SK-N-SH (cell line): ENCODE results near the gene RAMP1. TPM values are rescaled to one million over a fixed set of nuclear protein-coding genes. Genes with fewer than 3 reads are reported as not detected.

Source experiments
- CTCF ChIA-PET: fragments of 300-600, 350-600 bp; formaldehyde crosslinking; extraction: SDS; loops from one replicate; lab custom pipeline; 2021; lab: Yijun Ruan, JAX
- POLR2A ChIA-PET: fragments of 350-600 bp; sonication (Branson Sonifier 250); formaldehyde crosslinking; extraction: SDS; loops from one replicate; lab custom pipeline; 2020; ENCODE audit warnings: antibody characterized with exemption, inconsistent platforms; lab: Yijun Ruan, JAX
- DNase-seq: peaks from one replicate; pipeline ENCODE4 v3.0.0; 2012
- H2AFZ ChIP-seq: fragments of 200-600 bp; sonication (generic); 2 replicates; pipeline ENCODE4 v1.8.1; 2016; ENCODE audit warnings: antibody characterized with exemption, mild to moderate bottlenecking, low read depth
- H3F3A ChIP-seq: fragments of 200-600 bp; sonication (generic); replicated peaks from 2 replicates; pipeline ENCODE3; 2016; ENCODE audit warnings: antibody characterized with exemption, mild to moderate bottlenecking; ENCODE audit not compliant: insufficient read depth
- H3K27ac ChIP-seq, 2 experiments: fragments of 200-500 bp in 1 of 2; fragments of 200-600 bp in 1 of 2; sonication (Bioruptor generic) in 1 of 2; sonication (generic), shearing (Covaris generic) in 1 of 2; 2 replicates each; pipeline versions ENCODE4 v1.5.1 to v1.6.1; 2014 to 2016; ENCODE audit warnings: low read depth in 2 of 2, inconsistent platforms in 1 of 2, low read length in 1 of 2, mild to moderate bottlenecking in 1 of 2, mixed read lengths in 1 of 2
- H3K27me3 ChIP-seq: fragments of 200-600 bp; sonication (generic), shearing (Covaris generic); 2 replicates; pipeline ENCODE4 v1.6.1; 2016; ENCODE audit warnings: mixed run types; ENCODE audit not compliant: insufficient read depth
- H3K36me3 ChIP-seq, 2 experiments: fragments of 200-500 bp in 1 of 2; fragments of 200-600 bp in 1 of 2; sonication (Bioruptor generic) in 1 of 2; sonication (generic) in 1 of 2; replicated peaks in 1 of 2; 2 replicates each; pipeline versions ENCODE3 to v1.5.1; 2014 to 2016; ENCODE audit warnings: low read length in 1 of 2, mild to moderate bottlenecking in 1 of 2; ENCODE audit not compliant: insufficient read depth in 2 of 2, control insufficient read depth in 1 of 2
- H3K4me1 ChIP-seq, 2 experiments: fragments of 200-500 bp in 1 of 2; fragments of 200-600 bp in 1 of 2; sonication (Bioruptor generic) in 1 of 2; sonication (generic), shearing (Covaris generic) in 1 of 2; 2 replicates each; pipeline versions ENCODE4 v1.5.1 to v1.6.1; 2014 to 2016; ENCODE audit warnings: low read depth in 1 of 2, low read length in 1 of 2, mixed run types in 1 of 2; ENCODE audit not compliant: insufficient read depth in 2 of 2, control insufficient read depth in 1 of 2
- H3K4me2 ChIP-seq: fragments of 200-600 bp; sonication (generic), shearing (Covaris generic); 2 replicates; pipeline ENCODE4 v1.6.1; 2017; ENCODE audit warnings: mixed run types
- H3K4me3 ChIP-seq, 2 experiments: fragments of 200-500 bp in 1 of 2; fragments of 200-600 bp in 1 of 2; sonication (Bioruptor generic) in 1 of 2; sonication (generic), shearing (Covaris generic) in 1 of 2; 2 replicates each; pipeline versions ENCODE4 v1.5.1 to v1.8.1; 2014 to 2016; ENCODE audit warnings: low read depth in 2 of 2, inconsistent platforms in 1 of 2, low read length in 1 of 2, mild to moderate bottlenecking in 1 of 2, mixed read lengths in 1 of 2, moderate library complexity in 1 of 2
- H3K79me2 ChIP-seq: fragments of 200-600 bp; sonication (generic); 2 replicates; pipeline ENCODE4 v1.8.1; 2017; ENCODE audit warnings: mild to moderate bottlenecking; ENCODE audit not compliant: insufficient read depth
- H3K9ac ChIP-seq: fragments of 200-600 bp; sonication (generic); 2 replicates; pipeline ENCODE4 v1.6.1; 2017; ENCODE audit warnings: mixed run types
- H3K9me2 ChIP-seq: fragments of 200-600 bp; sonication (generic); 2 replicates; pipeline ENCODE4 v1.6.1; 2017; ENCODE audit warnings: mixed run types
- H3K9me3 ChIP-seq: fragments of 200-600 bp; sonication (generic); 2 replicates; pipeline ENCODE4 v1.6.1; 2017; ENCODE audit warnings: mixed run types, mild to moderate bottlenecking, moderate library complexity
- H4K20me1 ChIP-seq: fragments of 200-600 bp; sonication (generic); 2 replicates; pipeline ENCODE4 v1.6.1; 2017; ENCODE audit warnings: mild to moderate bottlenecking, mixed run types; ENCODE audit not compliant: insufficient read depth
- EP300 ChIP-seq, 2 experiments: IDR thresholded peaks; 2 replicates each; pipeline versions ENCODE4 v1.4.0 to v1.6.1; 2012; ENCODE audit warnings: borderline replicate concordance in 1 of 2, low read depth in 1 of 2, low read length in 1 of 2
- EZH2phosphoT487 ChIP-seq: fragments of 200-600 bp; sonication (generic); IDR thresholded peaks from 2 replicates; pipeline ENCODE4 v1.6.1; 2017; ENCODE audit warnings: low read depth, mixed run types, mild to moderate bottlenecking, antibody characterized with exemption, moderate library complexity, borderline replicate concordance
- FOSL2 ChIP-seq: IDR thresholded peaks from 2 replicates; pipeline ENCODE4 v1.4.0; 2012; ENCODE audit warnings: low read depth, mild to moderate bottlenecking, moderate library complexity, borderline replicate concordance
- FOXJ3 ChIP-seq: sonication (generic); formaldehyde crosslinking; IDR thresholded peaks from 2 replicates; pipeline ENCODE4 v1.5.1; 2020; ENCODE audit warnings: mild to moderate bottlenecking, missing genetic modification reagents
- FOXM1 ChIP-seq: IDR thresholded peaks from 2 replicates; pipeline ENCODE4 v1.4.0; 2012; ENCODE audit warnings: low read depth, mild to moderate bottlenecking
- GABPA ChIP-seq: IDR thresholded peaks from 2 replicates; pipeline ENCODE4 v1.4.0; 2012; ENCODE audit warnings: low read depth, mild to moderate bottlenecking
- GATA2 ChIP-seq: sonication (generic); formaldehyde crosslinking; IDR thresholded peaks from 2 replicates; pipeline ENCODE4 v1.5.0; 2020; ENCODE audit warnings: mild to moderate bottlenecking, missing genetic modification reagents
- MAX ChIP-seq: IDR thresholded peaks from 2 replicates; pipeline ENCODE4 v1.4.0; 2012; ENCODE audit warnings: low read depth
- MXI1 ChIP-seq: IDR thresholded peaks from 2 replicates; pipeline ENCODE4 v1.6.1; 2012; ENCODE audit warnings: mild to moderate bottlenecking, low read depth, low read length, improper control_type of control experiment
- RCOR1 ChIP-seq: fragments of 150-350 bp; IDR thresholded peaks from 2 replicates; pipeline ENCODE4 v1.6.1; 2017; ENCODE audit warnings: antibody characterized with exemption, low read length
- RFX5 ChIP-seq: IDR thresholded peaks from 2 replicates; pipeline ENCODE4 v1.6.1; 2012; ENCODE audit warnings: mild to moderate bottlenecking, improper control_type of control experiment, low read length
- RXRA ChIP-seq: IDR thresholded peaks from 2 replicates; pipeline ENCODE4 v1.4.0; 2012; ENCODE audit warnings: low read depth, mild to moderate bottlenecking, borderline replicate concordance
- SIN3A ChIP-seq: IDR thresholded peaks from 2 replicates; pipeline ENCODE4 v1.6.1; 2012; ENCODE audit warnings: low read depth, mild to moderate bottlenecking, low read length, moderate library complexity, borderline replicate concordance
- SMC3 ChIP-seq: IDR thresholded peaks from 2 replicates; pipeline ENCODE4 v1.6.1; 2012; ENCODE audit warnings: low read depth, low read length, improper control_type of control experiment
- TAF1 ChIP-seq: IDR thresholded peaks from 2 replicates; pipeline ENCODE4 v1.6.1; 2012; ENCODE audit warnings: low read depth, mild to moderate bottlenecking, low read length, moderate library complexity, borderline replicate concordance
- TCF12 ChIP-seq: IDR thresholded peaks from 2 replicates; pipeline ENCODE4 v1.4.0; 2012
- TEAD4 ChIP-seq: IDR thresholded peaks from 2 replicates; pipeline ENCODE4 v1.4.0; 2012; ENCODE audit warnings: mild to moderate bottlenecking, borderline replicate concordance; ENCODE audit not compliant: insufficient read depth
- USF2 ChIP-seq: fragments of 150-350 bp; IDR thresholded peaks from 2 replicates; pipeline ENCODE4 v1.6.1; 2017; ENCODE audit warnings: antibody characterized with exemption, low read length, low read depth, borderline replicate concordance
- YY1 ChIP-seq: IDR thresholded peaks from 2 replicates; pipeline ENCODE4 v1.4.0; 2012; ENCODE audit warnings: low read depth, mild to moderate bottlenecking
- ZBTB33 ChIP-seq: IDR thresholded peaks from 2 replicates; pipeline ENCODE4 v1.4.0; 2012; ENCODE audit warnings: low read depth, borderline replicate concordance
- WGBS: methylation state at CpG from one replicate; pipeline ENCODE4 v1.1.6; 2017; ENCODE audit warnings: low lambda C conversion rate; 5-methylcytosine and 5-hydroxymethylcytosine counted together
- polyA plus RNA-seq, 3 experiments: library from polyadenylated mRNA; depleted of rRNA; stranded (reverse); fragments of >200 nt; gene quantifications; 2 replicates each; pipeline ENCODE4 v1.2.3, GENCODE V29; 2012

Gene RAMP1
- polyA plus RNA-seq, 1 of the 3 experiments (the other 2 are of a cell fraction): 27.9 TPM

GRCh38 chr2:237873897-237874551, 14.6 kb downstream of the RAMP1 start:
- no peak for DNase-seq
- H3K36me3 ChIP-seq: no peaks in the 10 kb centered on the region
- H3K4me1 ChIP-seq: peaks cover 13 to 90% of the 10 kb centered on the region in 2 experiments; a peak in 3 of 4 replicates
- H3K27ac ChIP-seq: peak overlapping the region; percentile 50 to 64; a peak in 2 of 4 replicates
- H3K4me2 ChIP-seq: peak overlapping the region; percentile 49; the same call in 1 of the 2 replicates
- H2AFZ ChIP-seq: peak overlapping the region; percentile 37; the same call in 1 of the 2 replicates
- ChIA-PET POLR2A (interaction anchor here (3.6 kb wide), 1 partner anchor 11 kb away, joined by 18 read pairs; no protein-coding TSS in a partner anchor), CTCF (interaction anchor here (1.3 to 2.7 kb wide), 3 partner anchors 11 to 49 kb away, joined by 3 to 11 read pairs (median 9); no protein-coding TSS in a partner anchor)
- H3F3A ChIP-seq: no peaks in the 10 kb centered on the region
- H3K9ac ChIP-seq: no peak overlapping the region
- no peaks in the 10 kb centered on the region for H4K20me1 ChIP-seq
- TF ChIP-seq EP300 (IDR thresholded peaks at IDR 0.05; ENCODE audit: borderline replicate concordance in 1 of 2, low read depth in 1 of 2, low read length in 1 of 2) (no peak), RFX5 (no peak), SMC3 (no peak), MXI1 (no peak), TEAD4 (no peak), GABPA (no peak), ZBTB33 (no peak), RCOR1 (no peak), MAX (no peak), FOSL2 (no peak), TCF12 (no peak), GATA2 (CRISPR knock-in tag) (no peak), FOXM1 (no peak), YY1 (no peak), EZH2phosphoT487 (no peak), FOXJ3 (CRISPR knock-in tag) (no peak), RXRA (no peak), SIN3A (no peak), USF2 (no peak), TAF1 (no peak)
- TF ChIP-seq, all 33 proteins: peak for 0
- H3K4me3 ChIP-seq: no peak overlapping the region
- WGBS: 92% methylated on average over 8 of the region's 14 CpGs
- no peaks in the 10 kb centered on the region for H3K9me3 ChIP-seq
- no peaks in the 10 kb centered on the region for H3K9me2 ChIP-seq
- no peaks in the 10 kb centered on the region for H3K79me2 ChIP-seq
- H3K27me3 ChIP-seq: no peaks in the 10 kb centered on the region
